Spleen (tissue), 11 donors: ENCODE data around the gene BCAT1. TPM values are rescaled to one million over a fixed set of nuclear protein-coding genes. Genes with fewer than 3 reads are reported as not detected.

Experiments
- DNase-seq: peaks from one replicate; pipeline ENCODE4 v3.0.0-alpha.2; 2020
- H3K27ac ChIP-seq, 8 donors: fragments of 200-600 bp; sonication (generic) in 7 of 8; 1 replicate in 4 of 8; 2 replicates in 4 of 8; pipeline versions ENCODE4 v1.5.0 to v1.8.0; 2016 to 2021; ENCODE audit warnings: inconsistent platforms in 4 of 8, mild to moderate bottlenecking in 4 of 8, moderate library complexity in 1 of 8
- H3K27me3 ChIP-seq, 7 donors: fragments of 200-600 bp; sonication (generic) in 6 of 7; replicated peaks in 1 of 7; 1 replicate in 4 of 7; 2 replicates in 3 of 7; pipeline versions ENCODE4 v1.5.0 to v1.8.0; 2016 to 2021; ENCODE audit warnings: inconsistent platforms in 3 of 7, mild to moderate bottlenecking in 1 of 7
- H3K36me3 ChIP-seq, 6 donors: fragments of 200-600 bp; sonication (generic) in 5 of 6; 1 replicate in 4 of 6; 2 replicates in 2 of 6; pipeline versions ENCODE4 v1.5.0 to v1.8.0; 2016 to 2021; ENCODE audit warnings: inconsistent platforms in 2 of 6
- H3K4me1 ChIP-seq, 6 donors: fragments of 200-600 bp; sonication (generic) in 5 of 6; 1 replicate in 3 of 6; 2 replicates in 3 of 6; pipeline versions ENCODE4 v1.5.0 to v1.8.0; 2016 to 2021; ENCODE audit warnings: inconsistent platforms in 3 of 6
- H3K4me3 ChIP-seq, 8 donors: fragments of 200-600 bp; sonication (generic) in 7 of 8; 1 replicate in 4 of 8; 2 replicates in 4 of 8; pipeline versions ENCODE4 v1.5.0 to v1.8.0; 2016 to 2021; ENCODE audit warnings: inconsistent platforms in 4 of 8, mild to moderate bottlenecking in 4 of 8, moderate library complexity in 2 of 8
- H3K9me3 ChIP-seq, 8 donors: fragments of 200-600 bp; sonication (generic) in 7 of 8; 1 replicate in 4 of 8; 2 replicates in 4 of 8; pipeline versions ENCODE4 v1.5.0 to v1.8.0; 2016 to 2021; ENCODE audit warnings: inconsistent platforms in 4 of 8
- CTCF ChIP-seq, 11 experiments: fragments of 200-600 bp in 7 of 11; fragments of 450-650 bp in 4 of 11; sonication (generic) in 4 of 11; IDR thresholded peaks in 8 of 11; conservative IDR thresholded peaks in 3 of 11; 1 replicate in 7 of 11; 2 replicates in 4 of 11; pipeline versions ENCODE4 v1.4.0 to v1.8.0; 2016 to 2021; ENCODE audit warnings: antibody characterized with exemption in 11 of 11, inconsistent platforms in 4 of 11, mild to moderate bottlenecking in 1 of 11
- POLR2A ChIP-seq, 3 donors: fragments of 450-650 bp; IDR thresholded peaks; one replicate each; pipeline ENCODE4 v1.5.1; 2017; ENCODE audit warnings: antibody characterized with exemption in 3 of 3, mild to moderate bottlenecking in 1 of 3
- POLR2AphosphoS5 ChIP-seq, 3 donors: sonication (generic); formaldehyde crosslinking; IDR thresholded peaks; one replicate each; pipeline ENCODE4 v1.5.1; 2017; ENCODE audit warnings: antibody characterized with exemption in 3 of 3
- WGBS, 5 donors: extraction: QIAGEN DNeasy Blood & Tissue Kit in 3 of 5; methylation state at CpG; one replicate each; pipeline versions ENCODE4 v1.1.5 to v1.1.7; 2013 to 2018; 5-methylcytosine and 5-hydroxymethylcytosine counted together
- intact Hi-C: fragments of 100-400 bp; cut with DNase I; formaldehyde crosslinking; loops from one replicate; pipeline ENCODE4 v1.15.0; 2023; ENCODE audit warnings: low total_unique reads
- polyA plus RNA-seq, 3 donors: library from polyadenylated mRNA; stranded (reverse); fragments of 200-250 nt; gene quantifications; one replicate each; pipeline ENCODE4 v1.2.1, GENCODE V29; 2013
- total RNA-seq, 7 donors: library from RNA; depleted of rRNA in 3 of 7; stranded (reverse); fragments of >200 nt in 3 of 7; fragmentation: NEBNext Ultra II Directional in 4 of 7; extraction: Animal tissue kit (Norgen Biotek cat#: 25700) in 4 of 7; gene quantifications; one replicate each; pipeline versions ENCODE4 v1.1.0 to v1.2.1, GENCODE V29; 2016 to 2021
- donor health status: healthy with polysubstance abuse.
- donor health status: DM: no; HTN: no; CAD: no; lungs with moderate emphysema.
- donor health status: DM: no; HTN: no; CAD: no.
- donor health status: Bipolar disorder and iron deficiency.
- donor health status: healthy.
- donor health status: DM: no; HTN: no; CAD: no.
- donor health status: DM: yes; HTN: yes; CAD: no.

Gene BCAT1
- total and polyA plus RNA-seq, 10 donors = 0.54 to 18.4 (median 8.7) TPM

DNA sequence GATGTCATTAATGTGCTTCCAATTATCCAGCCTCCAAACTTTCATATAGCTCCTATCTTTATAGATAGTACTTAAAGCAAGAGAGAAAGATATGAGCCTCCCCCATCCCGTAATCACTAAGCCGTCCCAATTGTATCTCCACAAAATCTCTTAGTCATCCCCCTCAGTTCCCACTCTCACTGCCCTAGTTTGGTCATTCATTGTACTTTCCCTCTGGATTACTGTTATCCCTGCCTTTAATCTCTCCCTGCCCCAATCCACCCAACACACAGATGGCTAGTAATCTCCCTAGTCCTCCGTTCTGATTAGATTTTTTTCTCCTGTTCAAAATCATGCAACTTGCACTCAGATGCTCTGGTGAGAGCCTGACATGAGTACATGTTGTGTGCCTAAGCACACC, 5.4 kb upstream of the BCAT1 start:
- Histone ChIP-seq H3K36me3 (no peaks in the 10 kb centered on the region), H3K9me3 (no peaks in the 10 kb centered on the region), H3K27ac (no peak overlapping the region), H3K4me1 (peaks cover 0 to 7% (median 2%) of the 10 kb centered on the region in 6 donors), H3K27me3 (peaks cover 0 to 14% (median 5%) of the 10 kb centered on the region in 7 donors), H3K4me3 (no peak overlapping the region)
- intact Hi-C loops = no loop called here
- WGBS, 5 donors = 79 to 92% (median 90%) methylated on average over 3 of the region's 3 CpGs
- no peak for DNase-seq
- no peak for TF ChIP-seq POLR2A (IDR thresholded peaks at IDR 0.05)
- TF ChIP-seq CTCF (IDR thresholded peaks at IDR 0.05 in 8 of 11, conservative IDR thresholded peaks at IDR 0.05 in 3 of 11) = no peak
- TF ChIP-seq POLR2AphosphoS5 (IDR thresholded peaks at IDR 0.05) = no peak

- Histone ChIP-seq H3K9me3 (no peaks in the 10 kb centered on the region), H3K27me3 (peaks cover 0 to 32% (median 20%) of the 10 kb centered on the region in 7 donors), H3K4me1 (peaks cover 0 to 26% (median 20%) of the 10 kb centered on the region in 6 donors), H3K4me3 (no peak overlapping the region), H3K27ac (no peak overlapping the region), H3K36me3 (no peaks in the 10 kb centered on the region)
- TF ChIP-seq POLR2AphosphoS5 (IDR thresholded peaks at IDR 0.05) (no peak), POLR2A (IDR thresholded peaks at IDR 0.05) (no peak), CTCF (IDR thresholded peaks at IDR 0.05 in 8 of 11, conservative IDR thresholded peaks at IDR 0.05 in 3 of 11) (no peak)
- 76 to 90% (median 82%) methylated on average over 1 of the region's 1 CpG for WGBS, 5 donors
- DNase-seq = no peak
- intact Hi-C loops = no loop called here
These were observed 3.5 kb upstream of the BCAT1 start for GRCh38 chr12:24952389-24952788.

DNA sequence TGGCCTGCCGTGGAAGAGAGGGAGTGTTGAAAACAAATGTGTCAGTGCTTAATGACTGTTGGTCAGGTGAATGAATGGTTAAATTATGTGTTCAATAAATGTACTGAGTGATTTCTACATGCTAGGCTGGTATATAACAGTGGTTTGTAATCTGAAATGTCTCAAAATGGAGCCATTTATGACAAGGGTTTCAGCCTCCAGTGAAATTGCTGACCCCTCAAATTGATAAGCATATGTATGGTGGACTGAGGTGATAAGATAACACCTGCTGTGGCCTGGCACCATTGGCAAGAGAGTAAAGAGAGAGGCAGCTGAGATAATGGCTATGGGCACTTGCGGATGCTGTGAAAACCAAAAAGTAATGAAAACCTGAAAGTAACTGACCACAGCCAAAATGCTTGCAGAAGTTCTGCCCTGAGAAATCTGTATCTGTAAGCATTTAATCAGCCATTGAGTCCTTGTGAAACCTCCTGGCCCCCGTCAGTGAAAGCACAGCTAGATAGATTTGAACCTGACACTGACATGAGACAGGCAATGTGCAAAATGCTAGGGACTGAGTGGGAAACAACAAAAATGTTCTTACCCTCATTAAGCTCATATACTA, 1.4 kb upstream of the BCAT1 start:
- H3K4me3 ChIP-seq = no peak overlapping the region
- 62 to 85% (median 78%) methylated on average over 3 of the region's 3 CpGs for WGBS, 5 donors
- H3K4me1 ChIP-seq = peaks cover 0 to 43% (median 22%) of the 10 kb centered on the region in 6 donors
- peaks cover 0 to 45% (median 27%) of the 10 kb centered on the region in 7 donors for H3K27me3 ChIP-seq
- H3K9me3 ChIP-seq = no peaks in the 10 kb centered on the region
- intact Hi-C loops = no loop called here
- peak overlapping the region in 1 of 8 donors; percentile 0 for H3K27ac ChIP-seq
- H3K36me3 ChIP-seq = no peaks in the 10 kb centered on the region
- TF ChIP-seq CTCF (IDR thresholded peaks at IDR 0.05 in 8 of 11, conservative IDR thresholded peaks at IDR 0.05 in 3 of 11) (no peak), POLR2A (IDR thresholded peaks at IDR 0.05) (no peak), POLR2AphosphoS5 (IDR thresholded peaks at IDR 0.05) (no peak)
- no peak for DNase-seq

GRCh38 chr12:24948420-24948756, 513 bp downstream of the BCAT1 start:
- Histone ChIP-seq H3K27me3 (peaks cover 0 to 47% (median 27%) of the 10 kb centered on the region in 7 donors), H3K27ac (peak overlapping the region in 2 of 8 donors; percentile 37 to 38), H3K4me1 (peaks cover 0 to 43% (median 22%) of the 10 kb centered on the region in 6 donors), H3K36me3 (no peaks in the 10 kb centered on the region), H3K9me3 (no peaks in the 10 kb centered on the region), H3K4me3 (peak overlapping the region; percentile 19 to 73 (median 47))
- TF ChIP-seq CTCF (IDR thresholded peaks at IDR 0.05 in 8 of 11, conservative IDR thresholded peaks at IDR 0.05 in 3 of 11) (no peak), POLR2A (IDR thresholded peaks at IDR 0.05) (no peak), POLR2AphosphoS5 (IDR thresholded peaks at IDR 0.05) (no peak)
- intact Hi-C loops = no loop called here
- WGBS, 5 donors = 0 to 1% (median 0%) methylated on average over 14 of the region's 14 CpGs
- no peak for DNase-seq
